ENCODE measurements around the gene FCAMR. TPM values are rescaled to one million over a fixed set of nuclear protein-coding genes. Genes with fewer than 3 reads are reported as not detected.

Gene FCAMR
- total RNA-seq, 4 donors from 2014 or later, result not detected

- TF ChIP-seq, protein P1, sequence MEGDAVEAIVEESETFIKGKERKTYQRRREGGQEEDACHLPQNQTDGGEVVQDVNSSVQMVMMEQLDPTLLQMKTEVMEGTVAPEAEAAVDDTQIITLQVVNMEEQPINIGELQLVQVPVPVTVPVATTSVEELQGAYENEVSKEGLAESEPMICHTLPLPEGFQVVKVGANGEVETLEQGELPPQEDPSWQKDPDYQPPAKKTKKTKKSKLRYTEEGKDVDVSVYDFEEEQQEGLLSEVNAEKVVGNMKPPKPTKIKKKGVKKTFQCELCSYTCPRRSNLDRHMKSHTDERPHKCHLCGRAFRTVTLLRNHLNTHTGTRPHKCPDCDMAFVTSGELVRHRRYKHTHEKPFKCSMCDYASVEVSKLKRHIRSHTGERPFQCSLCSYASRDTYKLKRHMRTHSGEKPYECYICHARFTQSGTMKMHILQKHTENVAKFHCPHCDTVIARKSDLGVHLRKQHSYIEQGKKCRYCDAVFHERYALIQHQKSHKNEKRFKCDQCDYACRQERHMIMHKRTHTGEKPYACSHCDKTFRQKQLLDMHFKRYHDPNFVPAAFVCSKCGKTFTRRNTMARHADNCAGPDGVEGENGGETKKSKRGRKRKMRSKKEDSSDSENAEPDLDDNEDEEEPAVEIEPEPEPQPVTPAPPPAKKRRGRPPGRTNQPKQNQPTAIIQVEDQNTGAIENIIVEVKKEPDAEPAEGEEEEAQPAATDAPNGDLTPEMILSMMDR (IDR thresholded peaks at IDR 0.05 in 4 of 5, conservative IDR thresholded peaks at IDR 0.05 in 1 of 5), result no peak
- no peak for TF ChIP-seq POLR2A (IDR thresholded peaks at IDR 0.05)
- no peak overlapping the region for H3K4me3 ChIP-seq
- H3K27ac ChIP-seq, result no peak overlapping the region
- H3K36me3 ChIP-seq, result no peaks in the 10 kb centered on the region
- no peak for ATAC-seq
- in situ Hi-C loops (cut with MboI; ENCODE audit: low sequenced_read_pairs in 4 of 4) (no loop called here), intact Hi-C loops (cut with DNase I; ENCODE audit: low total_unique reads) (no loop called here)
- DNase-seq, result no peak
- no peaks in the 10 kb centered on the region for H3K4me1 ChIP-seq
- H3K9me3 ChIP-seq, result no peaks in the 10 kb centered on the region
- H3K27me3 ChIP-seq, result no peaks in the 10 kb centered on the region
Observed at GRCh38 chr1:206954459-206955342, 15.6 kb downstream of the FCAMR start.

DNA sequence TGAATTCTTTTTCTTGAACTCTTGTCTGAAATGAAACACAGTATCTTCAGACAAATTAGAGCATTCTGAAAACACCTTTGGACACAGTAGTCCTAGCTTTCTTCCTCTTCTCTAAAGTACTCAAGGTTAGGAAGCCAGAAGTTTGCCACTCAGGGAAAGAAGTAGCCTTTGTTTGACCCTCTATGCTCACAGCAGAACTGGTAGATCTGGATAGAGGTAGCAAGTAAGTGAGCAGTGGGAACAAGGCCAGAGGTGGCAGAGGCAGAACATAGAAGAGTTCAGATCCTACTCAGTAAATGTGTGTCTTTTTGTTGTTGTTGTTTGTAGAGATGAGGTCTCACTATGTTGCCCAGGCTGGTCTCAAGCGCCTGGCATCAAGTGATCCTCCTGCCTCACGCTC lies 16.6 kb downstream of the FCAMR start:
- Histone ChIP-seq H3K27ac (no peak overlapping the region), H3K27me3 (no peaks in the 10 kb centered on the region), H3K36me3 (no peaks in the 10 kb centered on the region), H3K4me1 (no peaks in the 10 kb centered on the region), H3K4me3 (no peak overlapping the region), H3K9me3 (no peaks in the 10 kb centered on the region)
- TF ChIP-seq, protein P1 (IDR thresholded peaks at IDR 0.05 in 4 of 5, conservative IDR thresholded peaks at IDR 0.05 in 1 of 5), result no peak
- TF ChIP-seq POLR2A (IDR thresholded peaks at IDR 0.05), result no peak
- in situ Hi-C loops (cut with MboI; ENCODE audit: low sequenced_read_pairs in 4 of 4) (no loop called here), intact Hi-C loops (cut with DNase I; ENCODE audit: low total_unique reads) (no loop called here)
- no peak for DNase-seq
- ATAC-seq, result no peak

DNA sequence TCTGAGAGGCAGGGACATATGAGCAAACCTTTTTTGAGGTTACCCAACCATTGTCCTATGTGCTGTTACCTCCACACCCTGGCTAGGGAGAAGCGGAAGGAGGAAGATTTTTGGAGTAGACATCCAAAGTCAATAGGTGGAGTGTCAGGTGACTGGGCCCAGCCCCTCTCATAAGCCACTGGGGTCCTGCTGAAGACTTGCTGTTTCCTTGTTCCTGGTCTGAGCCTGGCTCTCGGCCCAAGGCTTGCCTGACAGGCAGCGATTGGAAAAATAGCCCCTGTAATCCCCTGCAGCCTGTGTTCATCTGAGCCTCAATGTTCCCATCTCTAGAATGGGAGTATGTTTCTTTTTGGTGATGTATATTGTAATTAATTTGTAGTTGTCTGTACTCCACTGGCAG lies 17.1 kb downstream of the FCAMR start:
- no peak for ATAC-seq
- TF ChIP-seq, protein P1 (IDR thresholded peaks at IDR 0.05 in 4 of 5, conservative IDR thresholded peaks at IDR 0.05 in 1 of 5), result no peak
- TF ChIP-seq POLR2A (IDR thresholded peaks at IDR 0.05), result no peak
- Histone ChIP-seq H3K27ac (no peak overlapping the region), H3K4me3 (no peak overlapping the region), H3K36me3 (no peaks in the 10 kb centered on the region), H3K4me1 (no peaks in the 10 kb centered on the region), H3K9me3 (no peaks in the 10 kb centered on the region), H3K27me3 (no peaks in the 10 kb centered on the region)
- DNase-seq, result no peak
- in situ Hi-C loops (cut with MboI; ENCODE audit: low sequenced_read_pairs in 4 of 4), result no loop called here
- intact Hi-C loops (cut with DNase I; ENCODE audit: low total_unique reads), result no loop called here

DNA sequence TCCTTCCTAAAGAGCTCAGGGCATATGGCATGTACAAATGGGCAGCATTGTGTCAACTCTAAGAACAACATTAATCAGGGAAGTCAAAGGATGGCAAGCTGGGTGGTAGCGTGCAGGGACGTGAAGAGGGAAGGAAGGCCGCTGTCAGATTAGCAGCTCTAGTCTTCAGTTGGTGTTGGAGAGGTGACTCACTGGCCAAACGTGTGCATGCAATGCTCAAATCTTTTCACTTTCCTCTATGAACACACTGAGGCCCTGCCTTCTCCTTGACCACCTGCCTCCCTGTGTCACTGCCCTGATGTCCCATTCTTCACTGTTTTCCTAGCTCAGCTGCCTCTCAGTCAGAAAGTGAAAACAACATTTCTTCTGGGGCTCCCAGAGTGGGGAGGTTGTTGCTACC lies 18.1 kb downstream of the FCAMR start:
- Histone ChIP-seq H3K4me3 (no peak overlapping the region), H3K9me3 (no peaks in the 10 kb centered on the region), H3K36me3 (no peaks in the 10 kb centered on the region), H3K27me3 (peaks cover 0 to 2% (median 0%) of the 10 kb centered on the region in 3 donors), H3K27ac (no peak overlapping the region), H3K4me1 (no peaks in the 10 kb centered on the region)
- in situ Hi-C loops (cut with MboI; ENCODE audit: low sequenced_read_pairs in 4 of 4), result no loop called here
- no peak for DNase-seq
- intact Hi-C loops (cut with DNase I; ENCODE audit: low total_unique reads), result no loop called here
- TF ChIP-seq, protein P1 (IDR thresholded peaks at IDR 0.05 in 4 of 5, conservative IDR thresholded peaks at IDR 0.05 in 1 of 5), result no peak
- TF ChIP-seq POLR2A (IDR thresholded peaks at IDR 0.05), result no peak
- ATAC-seq, result no peak

Measured in gastrocnemius medialis (tissue), 4 donors.